GM12892 (cell line): ENCODE measurements around the gene SPP1.

Experiments
- POLR2A ChIP-seq: IDR thresholded peaks from 2 replicates; pipeline ENCODE4 v1.6.1; 2011; ENCODE audit warnings: low read depth, low read length, control low read depth
- TAF1 ChIP-seq: IDR thresholded peaks from 2 replicates; pipeline ENCODE4 v1.6.1; 2011; ENCODE audit warnings: low read depth, mild to moderate bottlenecking, control low read depth, low read length, borderline replicate concordance

- TF ChIP-seq POLR2A, result no peak
- no peak for TF ChIP-seq TAF1
Measured at GRCh38 chr4:88001871-88002270, 26.4 kb downstream of the SPP1 start.
